ENCODE measurements around the gene PASD1. TPM values are rescaled to one million over a fixed set of nuclear protein-coding genes. Genes with fewer than 3 reads are reported as not detected.

PASD1 gene
- total RNA-seq, 1 donor from 2014 or later, result not detected

- Histone ChIP-seq H3K27ac (no peak overlapping the region), H3K79me2 (ENCODE audit: low read depth) (no peaks in the 10 kb centered on the region), H3K36me3 (no peaks in the 10 kb centered on the region), H4K20me1 (ENCODE audit: low read depth) (no peaks in the 10 kb centered on the region), H2AFZ (replicated peaks) (no peak overlapping the region), H3K4me3 (no peak overlapping the region), H3K4me2 (no peak overlapping the region), H3K9me3 (ENCODE audit: low read depth) (peaks cover 7% of the 10 kb centered on the region), H3K4me1 (no peaks in the 10 kb centered on the region), H3K9ac (no peak overlapping the region), H3F3A (ENCODE audit: low read depth) (no peaks in the 10 kb centered on the region), H3K27me3 (no peaks in the 10 kb centered on the region)
- Mint-ChIP-seq H3K4me3 (no peak overlapping the region), H3K9me3 (peaks cover 16% of the 10 kb centered on the region), H3K36me3 (no peaks in the 10 kb centered on the region), H3K27me3 (ENCODE audit: insufficient read depth, low read depth) (no peaks in the 10 kb centered on the region), H3K27ac (no peak overlapping the region), H3K4me1 (peaks cover 12% of the 10 kb centered on the region)
- no peak for TF ChIP-seq CTCF (IDR thresholded peaks at IDR 0.05)
- no peak for TF ChIP-seq EZH2 (IDR thresholded peaks at IDR 0.05)
- TF ChIP-seq EZH2phosphoT487 (IDR thresholded peaks at IDR 0.05), result no peak
- no peak for DNase-seq (ENCODE audit: low spot score)
Observed at GRCh38 chrX:151517421-151517820, 46.1 kb upstream of the PASD1 start.

DNA sequence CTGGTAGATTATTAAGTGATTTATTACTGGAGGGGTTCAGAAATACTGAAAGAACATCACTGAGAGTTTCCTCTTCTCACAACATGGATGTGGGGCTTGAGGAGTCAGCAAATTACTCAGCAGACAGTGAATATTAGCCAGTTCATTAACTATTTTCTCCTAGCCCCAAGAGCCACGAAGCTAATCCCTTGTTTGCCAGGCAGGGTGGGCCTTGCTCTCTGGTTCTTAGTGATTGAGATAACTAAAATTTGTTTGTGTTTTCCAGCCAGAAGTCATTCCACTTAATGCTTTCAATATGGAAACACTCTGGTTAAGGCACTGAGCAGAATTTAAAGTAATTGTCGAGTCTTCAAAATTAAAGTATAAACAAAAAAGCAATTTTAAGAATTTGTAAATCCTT lies 40.1 kb upstream of the PASD1 start:
- Histone ChIP-seq H3K36me3 (no peaks in the 10 kb centered on the region), H3F3A (ENCODE audit: low read depth) (no peaks in the 10 kb centered on the region), H3K9me3 (ENCODE audit: low read depth) (peaks cover 9% of the 10 kb centered on the region), H3K4me1 (no peaks in the 10 kb centered on the region), H3K4me3 (no peak overlapping the region), H3K9ac (no peak overlapping the region), H4K20me1 (ENCODE audit: low read depth) (no peaks in the 10 kb centered on the region), H3K27me3 (no peaks in the 10 kb centered on the region), H3K79me2 (ENCODE audit: low read depth) (no peaks in the 10 kb centered on the region), H3K27ac (no peak overlapping the region), H2AFZ (replicated peaks) (no peak overlapping the region), H3K4me2 (no peak overlapping the region)
- no peaks in the 10 kb centered on the region for H3K9me3 Mint-ChIP-seq
- peak; percentile 3 for DNase-seq (ENCODE audit: low spot score)
- no peak overlapping the region for H3K4me3 Mint-ChIP-seq
- peaks cover 17% of the 10 kb centered on the region for H3K4me1 Mint-ChIP-seq
- H3K27me3 Mint-ChIP-seq (ENCODE audit: insufficient read depth, low read depth), result peaks cover 2% of the 10 kb centered on the region
- TF ChIP-seq EZH2 (IDR thresholded peaks at IDR 0.05) (no peak), CTCF (IDR thresholded peaks at IDR 0.05) (no peak), EZH2phosphoT487 (IDR thresholded peaks at IDR 0.05) (no peak)
- no peak overlapping the region for H3K27ac Mint-ChIP-seq
- H3K36me3 Mint-ChIP-seq, result no peaks in the 10 kb centered on the region

GRCh38 chrX:151536571-151536970 lies 26.9 kb upstream of the PASD1 start:
- Histone ChIP-seq H3K4me1 (no peaks in the 10 kb centered on the region), H3K9ac (no peak overlapping the region), H3K4me3 (no peak overlapping the region), H3K4me2 (no peak overlapping the region), H3F3A (ENCODE audit: low read depth) (no peaks in the 10 kb centered on the region), H4K20me1 (ENCODE audit: low read depth) (no peaks in the 10 kb centered on the region), H3K27me3 (no peaks in the 10 kb centered on the region), H3K9me3 (ENCODE audit: low read depth) (no peaks in the 10 kb centered on the region), H3K36me3 (no peaks in the 10 kb centered on the region), H3K27ac (no peak overlapping the region), H2AFZ (replicated peaks) (no peak overlapping the region), H3K79me2 (ENCODE audit: low read depth) (no peaks in the 10 kb centered on the region)
- DNase-seq (ENCODE audit: low spot score), result no peak
- H3K4me1 Mint-ChIP-seq, result no peaks in the 10 kb centered on the region
- H3K36me3 Mint-ChIP-seq, result no peaks in the 10 kb centered on the region
- H3K27ac Mint-ChIP-seq, result no peak overlapping the region
- no peak overlapping the region for H3K4me3 Mint-ChIP-seq
- peaks cover 2% of the 10 kb centered on the region for H3K9me3 Mint-ChIP-seq
- TF ChIP-seq CTCF (IDR thresholded peaks at IDR 0.05), result no peak
- no peak for TF ChIP-seq EZH2phosphoT487 (IDR thresholded peaks at IDR 0.05)
- TF ChIP-seq EZH2 (IDR thresholded peaks at IDR 0.05), result no peak
- H3K27me3 Mint-ChIP-seq (ENCODE audit: insufficient read depth, low read depth), result peaks cover 2% of the 10 kb centered on the region

All from neural progenitor cell (in vitro differentiated cells).